ENCODE data around the gene NTRK3.

The NTRK3 gene

DNA sequence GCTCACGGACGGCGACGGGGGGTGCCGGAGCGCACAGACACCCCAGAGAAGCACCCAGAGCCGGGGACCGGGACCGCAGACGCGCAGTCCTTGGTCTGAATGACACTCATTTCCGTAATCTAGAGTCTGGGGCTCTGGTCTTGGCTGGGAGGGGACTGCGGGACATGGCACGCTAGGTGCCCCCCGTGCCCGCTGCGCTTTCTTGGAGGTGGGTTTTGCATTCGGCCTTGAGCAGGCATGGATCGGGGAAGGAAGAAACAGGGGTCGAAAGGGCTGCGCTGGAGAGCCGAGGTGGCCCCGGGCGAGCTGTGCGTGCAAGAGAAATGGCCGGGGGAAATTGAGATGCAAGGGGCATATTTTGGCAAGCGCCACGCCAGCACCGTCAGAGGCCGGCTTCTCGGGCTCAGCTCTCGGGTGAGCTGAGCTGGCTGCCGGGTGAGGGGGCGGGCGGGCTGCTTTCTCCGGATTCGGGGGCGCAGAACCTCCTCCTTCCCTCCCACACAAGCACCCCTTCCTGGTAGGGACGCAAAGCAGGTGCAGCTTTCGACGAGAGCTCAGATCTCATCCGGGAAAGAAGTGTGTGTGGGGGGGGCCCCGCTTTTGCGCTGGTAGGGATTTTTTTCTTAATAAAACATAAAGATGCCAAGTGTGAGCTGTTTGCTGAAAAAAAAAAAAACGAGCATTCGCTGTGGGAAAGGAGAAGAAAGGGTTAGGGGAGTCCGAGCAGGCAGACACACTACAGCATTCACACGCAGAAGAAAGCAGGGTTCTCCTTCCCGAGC is 963 bp upstream of the NTRK3 start:
- peak; percentile 58 for DNase-seq (ENCODE audit: low spot score)

DNA sequence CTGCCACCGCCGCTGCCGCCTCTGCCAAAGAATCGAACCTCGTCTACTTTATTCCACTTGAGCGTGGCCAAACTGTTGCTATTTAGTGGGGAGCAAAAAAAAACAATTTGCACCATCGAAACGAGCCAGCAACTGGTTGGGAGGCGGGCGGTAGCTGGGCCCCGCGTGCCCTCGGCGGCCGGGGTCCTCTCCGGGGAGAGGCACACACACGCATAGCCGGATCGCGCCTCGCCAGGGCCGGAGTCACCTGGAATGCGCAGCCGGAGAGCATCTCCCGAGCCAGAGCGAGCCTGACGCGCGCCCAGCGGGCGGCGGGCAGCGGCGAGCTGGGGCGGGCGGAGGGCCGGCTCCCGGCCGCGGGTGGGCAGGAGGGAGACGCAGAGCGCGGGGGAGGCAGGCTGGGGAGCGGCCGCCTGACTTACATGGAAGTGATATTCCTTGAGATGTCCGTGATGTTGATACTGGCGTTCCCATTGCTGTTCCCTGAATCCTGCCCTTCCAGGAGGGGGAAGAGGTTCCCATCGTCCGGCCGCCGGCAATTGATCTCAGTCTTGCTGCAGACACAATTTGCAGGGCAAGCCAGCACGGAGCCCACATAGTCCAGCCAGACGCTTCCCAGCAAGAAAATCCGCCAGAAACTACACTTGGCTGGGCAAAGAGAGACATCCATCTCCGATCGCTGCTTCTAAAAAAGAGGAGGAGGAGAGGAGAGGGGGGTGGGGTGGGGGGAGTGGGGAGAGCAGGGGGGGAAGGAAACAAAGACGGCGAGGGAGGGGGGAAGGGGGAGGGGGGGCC is 858 bp downstream of the NTRK3 start:
- DNase-seq (ENCODE audit: low spot score): peak; percentile 33

DNA sequence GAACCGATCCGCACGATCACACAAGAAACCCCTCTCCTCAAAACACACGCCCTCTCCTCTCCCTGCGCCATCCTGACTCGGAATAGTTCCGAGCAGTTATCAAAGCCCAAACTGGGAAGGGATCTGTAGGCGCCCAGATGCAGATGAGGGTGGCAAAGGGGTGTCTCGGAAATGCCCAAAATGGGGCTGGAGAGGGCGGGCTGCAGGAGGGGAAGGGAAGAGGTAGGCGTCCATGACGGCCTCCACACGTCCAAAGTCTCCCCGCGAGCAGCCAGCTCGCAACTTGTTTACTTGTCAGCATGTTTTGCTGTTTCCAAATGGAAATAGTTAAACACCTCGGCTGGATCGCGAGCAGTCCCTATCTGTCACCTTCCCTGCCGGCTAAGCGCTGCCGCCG is 1.5 kb downstream of the NTRK3 start:
- no peak for DNase-seq (ENCODE audit: low spot score)

DNA sequence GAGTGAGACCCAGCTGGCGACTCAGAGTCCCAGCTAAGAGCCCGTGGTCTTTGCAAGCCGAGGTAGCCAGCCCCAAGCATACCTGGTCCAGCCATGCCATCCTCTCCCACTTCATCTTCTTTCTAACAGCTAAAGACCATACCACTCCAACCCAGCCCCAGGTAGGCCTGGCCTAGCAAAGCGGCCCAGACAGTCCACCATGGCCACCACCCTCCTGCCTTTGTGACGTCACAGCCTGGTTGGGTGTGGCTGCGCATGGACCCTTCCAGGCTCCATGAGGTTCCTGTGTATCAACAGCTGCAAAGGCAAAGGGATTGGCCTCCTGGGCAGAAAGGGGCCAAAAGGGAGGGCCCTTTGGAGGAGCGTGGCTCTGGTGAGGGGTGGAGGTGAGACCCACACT is 4.1 kb downstream of the NTRK3 start:
- DNase-seq (ENCODE audit: low spot score): no peak

DNA sequence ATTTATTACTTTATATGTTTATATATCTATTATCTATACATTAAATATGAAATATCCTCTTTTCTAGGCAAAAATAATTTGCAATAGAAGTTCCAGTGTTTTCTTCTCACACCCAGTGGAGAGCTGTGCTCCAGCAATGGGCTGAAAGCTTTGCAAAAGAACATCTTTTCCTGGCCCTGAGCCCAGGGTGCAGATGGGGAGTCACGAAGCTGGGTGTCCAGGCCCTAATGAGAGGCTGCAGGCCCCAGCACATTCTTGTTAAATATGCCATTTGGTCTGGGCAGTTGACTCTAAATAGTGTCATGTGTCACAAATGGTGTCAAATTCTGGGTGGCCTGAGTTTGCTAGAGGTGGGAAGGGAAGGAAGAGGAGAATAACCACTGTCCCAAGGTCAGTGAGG is 5.7 kb downstream of the NTRK3 start:
- no peak for DNase-seq (ENCODE audit: low spot score)

DNA sequence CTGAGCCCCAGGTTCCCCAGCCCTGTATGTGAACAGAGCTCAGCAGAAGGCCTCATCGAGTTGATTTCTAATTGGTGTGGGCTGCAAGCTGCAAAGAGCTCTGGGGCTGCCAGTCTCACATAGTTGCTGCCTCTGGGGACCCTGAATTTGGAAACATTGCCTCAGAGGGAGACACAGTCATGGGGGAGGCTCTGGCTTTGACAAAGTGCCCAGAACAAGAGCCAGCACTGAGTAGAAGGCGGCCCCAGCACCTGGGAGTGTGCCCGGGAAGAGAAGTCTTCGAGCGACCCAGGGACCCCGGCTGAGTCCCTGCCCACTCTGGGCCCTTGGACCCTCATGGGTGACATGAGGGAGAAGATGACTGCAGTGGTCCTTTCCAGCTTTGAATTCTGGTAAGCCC is 7.3 kb downstream of the NTRK3 start:
- no peak for DNase-seq (ENCODE audit: low spot score)

DNA sequence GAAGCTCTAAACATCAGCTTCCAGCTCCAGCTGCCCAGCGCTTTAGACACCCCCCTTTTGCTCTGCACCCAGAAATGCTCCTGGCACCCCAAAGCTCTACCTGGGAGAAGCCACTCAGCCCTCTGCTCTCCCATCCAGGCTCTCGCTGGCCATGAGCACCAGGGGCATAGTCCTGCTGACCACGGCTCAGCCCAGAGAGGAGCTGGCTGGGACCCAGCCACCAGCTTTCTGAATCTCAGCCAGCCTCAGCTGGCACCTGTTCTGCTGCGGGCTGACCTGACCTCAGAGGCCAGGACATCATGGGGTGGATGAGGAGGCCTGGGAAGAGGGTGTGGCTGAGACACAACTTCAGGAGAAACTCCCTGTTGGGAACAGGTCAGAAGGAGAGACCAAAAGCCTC is 8.6 kb downstream of the NTRK3 start:
- no peak for DNase-seq (ENCODE audit: low spot score)

DNA sequence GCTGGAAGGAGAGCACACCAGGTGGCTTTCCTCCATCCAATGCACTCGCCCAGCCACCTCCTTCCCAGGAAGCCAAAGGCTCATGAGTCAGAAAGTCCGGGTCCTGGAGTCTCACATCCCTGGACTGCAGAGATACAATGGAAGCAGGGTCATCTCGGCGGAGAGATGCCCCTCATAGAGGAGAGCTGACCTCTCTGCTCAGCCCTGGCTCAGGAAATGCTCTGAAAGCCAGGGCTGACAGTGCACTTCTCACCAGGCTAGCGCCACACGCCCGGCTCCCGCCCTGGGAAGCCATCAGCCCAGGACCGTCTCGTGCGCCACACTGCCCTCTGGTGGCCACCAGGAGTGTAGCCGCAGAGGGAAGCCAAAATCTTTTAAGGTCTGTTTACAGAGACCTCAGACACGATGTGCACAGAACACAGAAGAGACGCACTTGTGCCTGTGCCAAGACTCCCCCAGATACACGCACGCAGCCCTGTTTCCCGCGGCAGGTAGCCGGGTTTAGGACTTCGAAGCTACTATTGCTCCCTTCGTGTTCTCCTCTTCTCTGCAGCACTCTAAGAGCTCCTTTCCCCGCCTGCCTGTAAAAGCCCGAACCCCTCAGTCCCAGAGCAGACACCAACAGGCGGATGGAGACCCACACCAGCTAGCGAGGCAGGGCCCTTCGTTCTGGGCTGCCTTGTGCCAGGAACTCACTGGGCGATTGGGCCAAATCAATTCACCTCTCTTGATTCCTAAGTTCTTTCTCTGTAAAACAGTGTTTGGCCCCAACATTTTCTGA is 9.7 kb downstream of the NTRK3 start:
- peak; percentile 71 for DNase-seq (ENCODE audit: low spot score)

DNA sequence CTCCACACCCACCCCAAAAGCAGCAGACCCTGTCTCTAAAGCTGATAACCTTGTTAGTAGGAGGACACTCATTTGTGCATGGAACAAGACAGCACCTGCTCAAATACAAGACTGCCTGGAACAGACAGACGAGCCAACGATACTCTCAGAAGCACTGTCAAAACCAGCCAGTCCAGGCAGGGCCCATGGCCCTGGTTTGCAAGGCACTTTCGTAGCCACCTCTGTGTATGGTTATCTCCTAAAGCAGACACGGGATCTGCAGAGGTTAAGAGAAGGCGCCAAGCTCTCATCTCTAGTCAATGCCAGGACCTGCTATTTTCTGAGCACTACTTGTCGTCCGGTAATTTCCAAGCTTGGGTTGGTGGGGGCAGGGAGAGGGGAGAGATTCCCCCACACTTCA is 10.5 kb downstream of the NTRK3 start:
- DNase-seq (ENCODE audit: low spot score): no peak

DNA sequence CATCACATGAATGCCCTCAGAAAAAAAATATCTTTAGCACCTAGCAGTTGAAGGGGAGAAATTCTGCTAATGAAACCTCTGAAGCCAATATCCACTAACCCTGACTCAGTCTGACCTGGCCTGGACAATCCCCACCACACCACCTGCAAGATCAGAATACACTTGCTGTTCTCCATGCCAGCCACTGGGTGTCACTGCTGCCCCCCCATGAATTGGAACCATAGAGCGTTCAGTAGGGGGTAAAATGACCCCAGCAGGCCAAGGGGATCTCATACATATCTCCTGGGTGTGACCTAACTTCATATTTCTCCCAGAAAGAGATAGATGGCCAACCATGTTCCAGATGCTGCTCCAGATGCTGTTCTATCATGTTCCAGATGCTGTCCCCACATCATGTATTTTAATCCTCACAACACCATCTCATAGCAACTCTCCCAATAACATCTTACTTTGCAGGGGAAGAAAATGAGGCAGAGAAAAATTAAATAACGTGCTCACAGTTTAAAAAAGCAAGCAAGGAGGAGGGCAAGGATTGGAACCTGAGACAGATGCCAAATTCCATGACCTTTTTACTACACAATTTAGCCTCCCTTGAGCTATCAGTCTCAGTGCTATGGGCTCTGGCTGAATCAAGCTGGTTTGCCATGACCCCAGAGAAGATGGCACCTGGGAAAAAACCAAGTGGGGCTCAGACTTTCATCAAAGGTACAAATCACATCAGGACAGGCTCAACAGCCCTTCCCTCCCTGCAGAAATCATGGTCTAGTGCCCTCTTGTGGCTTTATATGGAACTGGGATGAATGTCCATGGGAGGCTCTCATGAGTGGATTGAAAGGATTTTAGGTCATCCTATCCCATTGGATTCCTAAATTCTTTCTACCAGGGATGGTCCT is 12.4 kb downstream of the NTRK3 start:
- no peak for DNase-seq (ENCODE audit: low spot score)

DNA sequence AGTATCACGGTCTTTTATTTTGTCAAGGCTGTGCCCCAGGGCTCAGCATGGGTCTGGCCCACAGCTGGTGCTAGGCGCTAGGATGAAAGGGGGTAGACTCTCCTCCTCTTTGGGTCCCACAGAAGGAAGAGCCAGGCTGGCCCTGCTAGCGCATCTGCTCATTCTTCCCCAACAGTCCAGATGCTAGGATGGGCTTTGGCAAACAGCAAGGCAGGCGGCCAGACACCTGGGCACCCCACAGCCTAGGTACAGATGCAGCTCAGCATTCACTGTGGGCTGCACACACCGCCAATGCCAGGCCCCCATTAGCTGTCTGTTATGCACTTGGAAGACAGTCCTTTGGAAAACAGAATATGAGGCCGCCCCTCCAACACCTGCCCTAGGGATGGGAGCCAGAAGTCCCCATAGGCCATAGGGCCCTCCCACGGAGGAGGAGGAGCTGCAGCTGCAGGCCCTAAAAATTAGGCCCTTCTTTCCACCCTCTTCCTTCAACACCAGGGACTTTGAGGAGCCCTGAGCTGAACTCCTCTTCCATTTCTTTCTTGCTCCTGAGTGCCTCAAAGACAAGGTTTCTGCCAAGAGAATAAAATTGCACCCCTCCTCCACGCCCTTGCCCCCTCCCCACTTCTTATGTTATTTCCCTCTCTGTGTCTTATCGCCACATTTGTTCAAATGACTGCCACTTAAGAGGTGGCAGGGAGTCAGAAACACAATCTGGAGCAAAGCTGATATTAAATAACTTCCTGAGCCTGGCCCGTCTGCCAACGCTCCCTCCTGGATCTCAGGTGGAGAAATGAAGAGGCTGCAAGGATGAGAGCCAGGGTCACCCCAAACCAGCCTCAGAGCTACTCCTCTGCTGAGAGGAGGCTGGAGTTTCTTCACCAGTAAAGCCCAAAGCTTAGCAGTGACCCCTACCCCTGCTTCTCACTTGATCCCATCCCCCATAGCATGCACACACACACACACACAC is 13.7 kb downstream of the NTRK3 start:
- DNase-seq (ENCODE audit: low spot score): no peak

DNA sequence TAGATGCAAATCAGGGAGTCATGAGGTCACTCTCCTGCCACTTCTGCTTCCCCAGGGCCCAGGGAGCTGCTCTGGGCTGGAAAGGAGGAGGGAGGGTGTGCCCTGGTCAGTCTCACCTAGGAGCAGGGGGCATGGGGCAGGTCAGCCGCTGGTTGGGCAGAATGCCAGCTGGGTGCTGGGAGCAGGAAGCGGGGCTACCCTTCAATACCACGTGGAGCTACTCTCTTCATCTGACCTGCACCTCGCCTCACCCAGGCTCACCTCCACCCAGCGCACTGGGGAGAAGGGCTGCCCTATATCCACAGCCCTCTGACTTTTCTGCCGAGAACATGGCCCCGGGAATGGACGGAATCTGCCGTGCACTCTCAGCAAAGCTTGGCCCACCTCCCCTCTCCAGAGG is 15.1 kb downstream of the NTRK3 start:
- no peak for DNase-seq (ENCODE audit: low spot score)

DNA sequence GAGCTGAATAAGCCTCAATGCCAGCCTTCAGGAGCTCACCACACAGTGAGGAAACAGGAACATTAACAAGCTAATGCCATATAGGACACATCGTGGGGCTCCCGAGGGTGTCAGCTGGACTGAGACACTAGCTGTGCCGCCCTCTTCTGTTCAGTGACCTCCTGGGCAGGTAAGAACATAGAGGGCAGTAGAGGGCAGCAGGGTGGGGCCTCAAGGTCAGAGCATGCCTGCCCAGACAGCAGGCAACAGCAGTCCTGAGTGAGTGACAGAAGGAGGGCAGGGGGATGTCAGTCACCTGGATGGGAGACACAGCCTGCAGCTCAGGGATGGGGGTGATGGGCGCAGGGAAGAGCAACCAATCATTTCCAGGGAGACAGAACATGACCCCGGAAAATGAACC is 15.5 kb downstream of the NTRK3 start:
- no peak for DNase-seq (ENCODE audit: low spot score)

DNA sequence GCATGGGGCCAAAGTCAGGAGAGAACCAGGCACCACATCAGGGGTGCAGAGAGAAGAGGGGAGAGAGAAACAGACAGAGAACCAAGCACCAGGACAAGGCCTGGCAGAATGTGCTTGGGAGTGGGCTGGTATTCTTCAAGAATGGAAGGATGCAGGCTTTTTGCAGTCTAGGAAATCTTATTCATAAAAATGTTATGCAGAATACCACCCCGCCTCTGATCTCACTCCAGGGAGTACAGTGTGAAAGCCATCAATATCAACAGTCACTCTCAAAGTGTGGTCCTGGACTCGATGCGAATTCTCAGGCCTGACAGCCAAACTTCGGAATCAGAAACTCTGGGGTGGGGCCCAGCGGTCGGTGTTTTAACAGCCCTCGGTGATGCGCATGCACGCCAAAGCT is 16.9 kb downstream of the NTRK3 start:
- no peak for DNase-seq (ENCODE audit: low spot score)

DNA sequence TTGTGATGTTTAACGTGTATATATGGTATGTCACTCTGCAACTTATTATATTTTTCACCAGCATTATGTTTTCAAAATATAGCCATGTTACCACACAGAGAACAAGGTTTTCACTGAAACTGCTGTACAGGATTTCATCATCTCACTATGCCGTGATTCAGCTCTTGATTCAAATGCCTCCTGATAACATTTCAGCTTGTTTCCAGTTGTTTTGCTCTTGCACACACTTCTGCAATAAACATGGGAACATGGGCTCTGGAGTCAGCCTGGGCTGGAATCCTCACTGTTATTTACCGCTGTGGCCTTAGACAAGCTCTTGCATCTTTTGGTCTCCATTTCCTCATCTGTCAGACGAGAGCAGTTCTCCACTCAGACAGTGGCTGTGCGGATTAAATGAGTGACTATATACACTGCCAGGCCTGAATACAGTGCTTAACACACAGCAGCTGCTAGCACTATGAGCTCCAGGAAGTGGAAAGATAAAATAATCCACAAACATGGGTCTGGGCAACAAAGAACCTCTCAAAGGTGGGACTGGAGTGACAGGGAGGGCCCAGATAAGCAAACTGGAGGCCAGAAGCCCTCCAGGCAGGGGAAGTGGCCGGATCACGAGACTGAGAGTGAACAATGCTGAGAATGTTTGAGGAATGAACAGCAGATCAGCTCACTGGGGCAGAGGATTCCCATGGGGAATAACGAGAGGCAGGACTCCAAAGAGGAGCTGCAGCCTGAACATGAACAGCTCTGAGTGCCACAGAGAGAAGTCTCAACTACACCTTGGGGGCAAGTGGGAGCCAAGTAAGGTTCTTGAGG is 17.7 kb downstream of the NTRK3 start:
- no peak for DNase-seq (ENCODE audit: low spot score)

DNA sequence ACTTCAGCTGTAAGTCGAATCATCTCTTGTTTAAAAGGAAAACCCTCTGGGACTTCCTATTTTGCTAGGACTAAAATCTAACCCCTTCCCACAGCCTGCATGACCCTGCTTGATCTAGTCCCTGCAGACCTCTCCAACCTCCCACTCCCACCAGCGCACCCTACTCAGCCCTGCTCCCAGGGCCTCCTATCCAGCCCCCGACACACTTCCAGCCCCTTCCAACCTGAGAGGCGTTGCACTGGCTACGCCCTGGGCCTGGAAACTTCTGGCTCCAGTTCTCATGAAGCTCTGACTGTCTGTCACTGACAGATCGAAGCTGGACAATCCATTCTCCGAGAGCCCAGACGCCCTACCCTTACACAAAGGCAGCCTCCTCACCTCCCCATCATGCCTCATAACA is 21.8 kb downstream of the NTRK3 start:
- DNase-seq (ENCODE audit: low spot score): no peak

DNA sequence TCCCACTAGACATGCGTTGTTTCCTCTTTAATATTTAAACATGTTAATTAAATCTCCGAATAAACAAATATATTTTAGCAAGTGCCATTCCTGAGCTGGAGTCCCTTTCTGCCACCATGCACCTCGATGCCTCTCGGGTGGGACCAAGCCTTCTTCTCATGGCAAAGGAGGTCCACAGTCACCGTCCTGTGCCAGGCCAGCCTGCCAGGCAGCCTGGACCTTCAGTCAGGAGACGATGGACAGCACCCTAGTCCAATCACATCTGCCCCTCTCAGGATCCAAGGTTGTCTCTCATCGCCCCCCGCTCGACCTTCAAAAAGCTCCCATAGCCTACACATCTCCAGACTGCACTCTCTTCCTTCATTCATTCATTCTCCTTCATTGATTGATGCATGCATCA is 22.6 kb downstream of the NTRK3 start:
- no peak for DNase-seq (ENCODE audit: low spot score)

DNA sequence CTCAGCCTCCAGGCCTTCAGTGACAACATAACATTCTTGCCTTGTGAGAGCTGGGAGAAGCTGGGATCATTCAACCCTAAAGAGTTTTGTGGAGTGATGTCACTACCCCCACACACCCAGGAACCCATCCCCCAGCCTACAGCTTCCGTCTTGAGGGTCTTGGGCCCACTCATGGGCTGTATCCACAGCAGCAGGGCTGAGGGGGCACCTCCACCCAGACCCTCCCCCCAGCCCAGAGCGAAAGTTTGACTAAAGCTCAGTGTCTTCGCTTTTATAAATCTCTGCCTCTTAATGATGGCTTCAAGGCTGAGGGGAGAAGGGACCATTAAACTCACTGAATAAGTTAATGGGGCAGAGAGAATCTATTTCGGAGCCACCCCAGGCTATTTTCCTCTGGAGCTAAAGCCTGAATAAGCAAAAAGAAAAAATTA is 23.8 kb downstream of the NTRK3 start:
- no peak for DNase-seq (ENCODE audit: low spot score)

DNA sequence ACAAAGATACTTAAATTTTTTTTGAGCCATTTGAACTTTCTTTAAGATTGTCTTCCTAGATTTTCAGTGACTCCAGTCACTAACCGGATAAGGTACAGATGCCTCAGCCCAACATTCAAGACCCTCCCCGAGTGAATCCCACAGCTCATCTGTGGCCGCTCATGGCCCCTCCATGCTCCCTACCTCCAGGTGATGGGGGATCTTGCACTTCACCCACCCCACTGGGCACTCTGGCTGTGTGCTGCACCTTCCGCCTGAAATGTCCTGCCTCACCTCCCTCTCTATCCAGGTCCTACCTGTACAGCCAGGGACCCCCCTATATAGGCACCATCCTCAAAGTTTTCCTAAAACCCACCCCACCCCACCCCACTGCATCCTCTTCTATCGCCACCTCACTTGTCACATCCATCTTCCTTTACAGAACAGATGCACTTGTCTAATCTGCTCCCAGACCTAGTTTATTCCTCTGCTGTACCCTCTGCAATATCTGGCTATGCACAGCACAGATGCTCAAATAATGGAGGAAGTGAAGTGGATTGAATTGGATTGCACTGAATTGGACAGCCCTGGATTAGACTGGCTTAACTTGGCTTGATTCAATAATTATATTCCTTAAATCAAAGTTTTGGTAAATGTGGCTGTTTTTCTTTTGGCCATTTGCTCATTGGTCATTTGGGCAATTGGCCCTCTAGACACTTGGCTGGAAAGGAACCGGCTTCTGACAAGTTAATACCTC is 24.5 kb downstream of the NTRK3 start:
- no peak for DNase-seq (ENCODE audit: low spot score)
